Right atrium auricular region (tissue), 2 donors: ENCODE results near the gene FAM181A. TPM values are rescaled to one million over a fixed set of nuclear protein-coding genes. Genes with fewer than 3 reads are reported as not detected.
A peak's percentile ranks its signal among the peaks of the same experiment; 100 is the strongest.

Experiments used
- DNase-seq: peaks from one replicate; pipeline ENCODE4 v3.0.0-alpha.2; 2019; ENCODE audit warnings: low spot score
- H3K27ac ChIP-seq, 2 donors: fragments of 200-600 bp; sonication (generic); 1 replicate in 1 of 2; 2 replicates in 1 of 2; pipeline ENCODE4 v1.5.1; 2016 to 2019
- H3K27me3 ChIP-seq, 2 donors: fragments of 200-600 bp; sonication (generic); one replicate each; pipeline versions ENCODE4 v1.5.1 to v1.6.0; 2017 to 2019
- H3K36me3 ChIP-seq: fragments of 200-600 bp; sonication (generic); one replicate; pipeline ENCODE4 v1.5.1; 2016
- H3K4me1 ChIP-seq, 2 donors: fragments of 200-600 bp; sonication (generic); one replicate each; pipeline versions ENCODE4 v1.5.1 to v1.6.0; 2017 to 2019
- H3K4me3 ChIP-seq, 2 donors: fragments of 200-600 bp; sonication (generic); 1 replicate in 1 of 2; 2 replicates in 1 of 2; pipeline ENCODE4 v1.5.1; 2017 to 2019; ENCODE audit warnings: mild to moderate bottlenecking in 1 of 2, moderate library complexity in 1 of 2
- H3K9me3 ChIP-seq, 2 donors: fragments of 200-600 bp; sonication (generic); one replicate each; pipeline ENCODE4 v1.5.1; 2019
- CTCF ChIP-seq, 2 donors: fragments of 200-600 bp; sonication (generic); IDR thresholded peaks; one replicate each; pipeline ENCODE4 v1.5.1; 2019; ENCODE audit warnings: antibody characterized with exemption in 2 of 2
- total RNA-seq, 2 donors: library from RNA; depleted of rRNA; stranded (reverse); fragments of >200 nt; gene quantifications; one replicate each; pipeline ENCODE4 v1.1.0, GENCODE V29; 2016

Gene FAM181A
- total RNA-seq, 2 donors from 2014 or later: not detected

GRCh38 chr14:93956514-93957332 is 29.6 kb downstream of the FAM181A start:
- peaks cover 56% of the 10 kb centered on the region for H3K36me3 ChIP-seq
- H3K4me1 ChIP-seq: peaks cover 0 to 58% of the 10 kb centered on the region in 2 donors
- H3K27me3 ChIP-seq: no peaks in the 10 kb centered on the region
- no peak for DNase-seq
- no peak overlapping the region for H3K4me3 ChIP-seq
- H3K9me3 ChIP-seq: no peaks in the 10 kb centered on the region
- H3K27ac ChIP-seq: peak overlapping the region; percentile 73 to 83
- no peak for TF ChIP-seq CTCF (IDR thresholded peaks at IDR 0.05)

GRCh38 chr14:93957333-93957710 is 30.2 kb downstream of the FAM181A start:
- no peak overlapping the region for H3K4me3 ChIP-seq
- TF ChIP-seq CTCF (IDR thresholded peaks at IDR 0.05): no peak
- no peaks in the 10 kb centered on the region for H3K27me3 ChIP-seq
- peaks cover 0 to 58% of the 10 kb centered on the region in 2 donors for H3K4me1 ChIP-seq
- H3K36me3 ChIP-seq: peaks cover 52% of the 10 kb centered on the region
- no peak for DNase-seq
- H3K9me3 ChIP-seq: no peaks in the 10 kb centered on the region
- peak overlapping the region; percentile 73 to 83 for H3K27ac ChIP-seq

GRCh38 chr14:93957751-93958566 is 30.8 kb downstream of the FAM181A start:
- Histone ChIP-seq H3K27ac (peak overlapping the region; percentile 73 to 83), H3K4me1 (peaks cover 0 to 58% of the 10 kb centered on the region in 2 donors), H3K36me3 (peaks cover 51% of the 10 kb centered on the region), H3K9me3 (no peaks in the 10 kb centered on the region), H3K27me3 (no peaks in the 10 kb centered on the region), H3K4me3 (no peak overlapping the region)
- DNase-seq: no peak
- no peak for TF ChIP-seq CTCF (IDR thresholded peaks at IDR 0.05)

- no peak overlapping the region for H3K4me3 ChIP-seq
- no peak for TF ChIP-seq CTCF (IDR thresholded peaks at IDR 0.05)
- peaks cover 51% of the 10 kb centered on the region for H3K36me3 ChIP-seq
- H3K9me3 ChIP-seq: no peaks in the 10 kb centered on the region
- DNase-seq: no peak
- H3K27ac ChIP-seq: peak overlapping the region; percentile 73 to 83
- no peaks in the 10 kb centered on the region for H3K27me3 ChIP-seq
- H3K4me1 ChIP-seq: peaks cover 0 to 54% of the 10 kb centered on the region in 2 donors
These were observed 31.6 kb downstream of the FAM181A start for GRCh38 chr14:93958567-93959238.

GRCh38 chr14:93959239-93960107 is 32.3 kb downstream of the FAM181A start:
- no peak for TF ChIP-seq CTCF (IDR thresholded peaks at IDR 0.05)
- H3K4me3 ChIP-seq: no peak overlapping the region
- H3K27ac ChIP-seq: peak overlapping the region; percentile 73 to 83
- H3K4me1 ChIP-seq: peaks cover 0 to 53% of the 10 kb centered on the region in 2 donors
- H3K27me3 ChIP-seq: no peaks in the 10 kb centered on the region
- no peaks in the 10 kb centered on the region for H3K9me3 ChIP-seq
- peaks cover 50% of the 10 kb centered on the region for H3K36me3 ChIP-seq
- no peak for DNase-seq
